GM21447 (cell line): ENCODE measurements around the gene LSR.
A peak's percentile ranks its signal among the peaks of the same experiment; 100 is the strongest.

ENCODE experiments used
- ATAC-seq: cut with Tn5 transposase; IDR thresholded peaks from one replicate; pipeline ENCODE4 v1.9.1; 2021; ENCODE audit not compliant: unreplicated experiment

Gene LSR, protein sequence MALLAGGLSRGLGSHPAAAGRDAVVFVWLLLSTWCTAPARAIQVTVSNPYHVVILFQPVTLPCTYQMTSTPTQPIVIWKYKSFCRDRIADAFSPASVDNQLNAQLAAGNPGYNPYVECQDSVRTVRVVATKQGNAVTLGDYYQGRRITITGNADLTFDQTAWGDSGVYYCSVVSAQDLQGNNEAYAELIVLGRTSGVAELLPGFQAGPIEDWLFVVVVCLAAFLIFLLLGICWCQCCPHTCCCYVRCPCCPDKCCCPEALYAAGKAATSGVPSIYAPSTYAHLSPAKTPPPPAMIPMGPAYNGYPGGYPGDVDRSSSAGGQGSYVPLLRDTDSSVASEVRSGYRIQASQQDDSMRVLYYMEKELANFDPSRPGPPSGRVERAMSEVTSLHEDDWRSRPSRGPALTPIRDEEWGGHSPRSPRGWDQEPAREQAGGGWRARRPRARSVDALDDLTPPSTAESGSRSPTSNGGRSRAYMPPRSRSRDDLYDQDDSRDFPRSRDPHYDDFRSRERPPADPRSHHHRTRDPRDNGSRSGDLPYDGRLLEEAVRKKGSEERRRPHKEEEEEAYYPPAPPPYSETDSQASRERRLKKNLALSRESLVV

GRCh38 chr19:35248310-35249145, at the start of gene LSR:
LSR (plus strand) TSS chr19:35249002; CDS start chr19:35249023, 21 bp downstream.
- peak; percentile 72 for ATAC-seq

DNA sequence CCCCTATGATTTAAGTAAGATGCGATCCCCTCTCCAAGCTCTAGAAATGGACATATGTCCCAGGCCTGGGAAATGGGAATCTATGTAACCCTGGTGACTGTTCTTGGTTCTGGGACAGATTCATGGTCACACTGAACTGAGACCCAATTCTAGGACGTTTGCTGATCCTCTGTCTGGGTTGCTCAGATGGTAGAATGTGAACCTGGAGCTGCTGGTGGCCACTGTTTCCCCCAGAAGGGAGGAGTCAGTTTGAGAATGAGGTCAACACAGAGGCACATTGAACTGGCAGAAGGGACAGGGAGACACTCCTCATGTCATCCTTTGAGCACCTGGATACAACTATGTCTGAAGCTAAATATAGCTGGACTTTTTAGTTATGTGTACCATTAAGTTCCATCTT, 49.3 kb upstream of the LSR start:
- ATAC-seq: no peak

GRCh38 chr19:35202722-35203688, 45.8 kb upstream of the LSR start:
- ATAC-seq: no peak

DNA sequence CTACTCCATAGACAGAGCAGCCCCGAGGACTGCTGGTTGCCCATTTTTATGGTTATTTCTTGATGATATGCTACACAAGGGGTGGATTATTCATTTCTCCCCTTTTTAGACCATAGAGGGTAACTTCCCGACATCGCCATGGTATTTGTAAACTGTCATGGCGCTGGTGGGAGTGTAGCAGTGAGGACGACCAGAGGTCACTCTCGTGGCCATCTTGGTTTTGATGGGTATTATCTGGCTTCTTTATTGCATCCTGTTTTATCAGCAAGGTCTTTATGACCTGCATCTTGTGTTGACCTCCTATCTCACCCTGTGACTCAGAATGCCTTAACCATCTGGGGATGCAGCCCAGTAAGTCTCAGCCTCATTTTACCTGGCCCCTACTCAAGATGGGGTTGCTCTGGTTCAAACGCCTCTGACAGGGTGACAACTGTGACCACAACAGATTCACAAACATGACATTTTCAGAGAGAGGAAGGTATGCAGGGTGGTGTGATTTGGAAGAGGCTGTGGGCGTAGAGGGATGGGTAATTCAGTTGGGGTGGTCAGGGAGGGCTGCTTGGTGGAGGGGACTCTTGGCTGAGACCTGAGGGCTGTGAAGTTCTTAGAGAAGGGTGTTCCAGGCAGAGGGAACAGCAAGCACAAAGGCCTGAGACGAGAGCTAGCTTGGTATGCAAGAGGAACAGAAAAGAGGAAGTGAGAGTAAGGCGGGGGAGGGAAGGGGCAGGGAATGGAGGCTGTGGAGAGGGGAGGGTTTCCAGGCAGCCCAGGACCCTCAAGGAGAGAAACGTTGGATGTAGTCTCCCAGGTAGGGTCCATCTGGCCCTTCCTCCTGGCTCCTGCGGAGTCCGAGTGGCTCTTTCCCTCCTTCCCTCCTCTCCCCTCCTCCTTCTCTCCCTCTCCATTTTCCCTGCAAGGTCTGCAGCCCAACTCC, 43.7 kb upstream of the LSR start:
- ATAC-seq: peak; percentile 66

DNA sequence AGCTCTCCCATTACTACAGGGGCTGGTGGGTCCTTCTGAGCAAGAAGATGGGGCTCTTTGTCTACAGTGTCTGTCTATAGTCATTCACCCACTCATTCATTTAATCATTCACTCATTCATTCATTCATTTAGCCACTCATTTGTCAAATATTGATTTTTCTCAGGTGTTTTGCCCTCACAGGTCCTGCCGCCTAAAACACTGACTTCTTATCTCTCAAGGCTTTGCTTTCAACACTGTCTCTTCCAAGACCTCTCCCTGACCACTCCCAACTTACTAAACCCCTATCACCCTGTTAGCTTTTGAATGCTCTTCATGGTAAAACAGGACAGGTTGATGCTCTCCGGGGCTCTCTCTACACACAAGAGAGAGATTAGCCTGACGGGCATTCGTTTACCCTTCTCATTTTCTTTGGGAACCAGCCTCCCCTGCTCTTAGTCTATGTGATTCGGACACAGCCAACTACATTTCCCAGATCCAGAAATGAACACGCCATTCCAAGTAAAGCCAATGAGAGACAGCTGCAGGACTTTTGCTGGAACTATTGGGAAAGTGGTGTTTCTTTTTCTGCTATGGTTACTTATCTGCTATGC, 43.0 kb upstream of the LSR start:
- ATAC-seq: peak; percentile 25

GRCh38 chr19:35206379-35206778, 42.4 kb upstream of the LSR start:
- ATAC-seq: no peak

DNA sequence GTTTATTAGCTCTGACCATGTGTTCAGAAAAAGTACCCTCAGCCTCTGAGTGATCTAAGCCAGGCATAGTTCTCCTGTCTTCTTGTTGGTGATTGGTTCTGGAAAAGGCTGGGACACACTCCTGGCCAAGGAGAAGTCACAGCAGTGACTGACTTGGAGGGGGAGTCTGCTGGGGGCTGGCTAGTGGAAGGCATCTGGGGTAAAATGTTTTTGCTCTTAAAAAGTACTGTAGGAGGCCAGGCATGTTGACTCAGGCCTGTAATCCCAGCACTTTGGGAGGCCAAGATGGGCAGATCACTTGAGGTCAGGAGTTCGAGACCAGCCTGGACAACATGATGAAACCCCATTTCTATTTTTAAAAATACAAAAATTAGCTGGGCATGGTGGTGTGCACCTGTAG, 41.9 kb upstream of the LSR start:
- no peak for ATAC-seq

- no peak for ATAC-seq
These were observed 41.4 kb upstream of the LSR start for GRCh38 chr19:35207391-35207871.

- ATAC-seq: no peak
These were observed 40.7 kb upstream of the LSR start for GRCh38 chr19:35208121-35208520.

DNA sequence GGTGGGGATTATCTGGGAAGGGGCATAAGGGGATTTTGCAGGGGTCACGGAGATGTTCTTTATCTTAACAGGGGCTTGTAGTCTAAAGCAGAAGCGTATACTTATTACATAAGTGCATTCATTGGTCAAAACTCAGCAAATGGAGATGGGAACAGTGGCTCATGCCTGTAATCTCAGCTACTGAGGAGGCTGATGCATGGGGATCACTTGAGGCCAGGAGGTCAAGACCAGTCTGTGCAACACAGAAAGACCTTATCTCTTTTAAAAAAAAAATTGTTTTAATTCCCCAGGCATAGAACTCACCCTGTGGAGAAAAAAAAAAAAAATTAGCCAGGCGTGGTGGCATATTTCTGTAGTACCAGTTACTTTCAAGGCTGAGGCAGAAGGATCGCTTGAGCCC, 39.2 kb upstream of the LSR start:
- ATAC-seq: no peak

DNA sequence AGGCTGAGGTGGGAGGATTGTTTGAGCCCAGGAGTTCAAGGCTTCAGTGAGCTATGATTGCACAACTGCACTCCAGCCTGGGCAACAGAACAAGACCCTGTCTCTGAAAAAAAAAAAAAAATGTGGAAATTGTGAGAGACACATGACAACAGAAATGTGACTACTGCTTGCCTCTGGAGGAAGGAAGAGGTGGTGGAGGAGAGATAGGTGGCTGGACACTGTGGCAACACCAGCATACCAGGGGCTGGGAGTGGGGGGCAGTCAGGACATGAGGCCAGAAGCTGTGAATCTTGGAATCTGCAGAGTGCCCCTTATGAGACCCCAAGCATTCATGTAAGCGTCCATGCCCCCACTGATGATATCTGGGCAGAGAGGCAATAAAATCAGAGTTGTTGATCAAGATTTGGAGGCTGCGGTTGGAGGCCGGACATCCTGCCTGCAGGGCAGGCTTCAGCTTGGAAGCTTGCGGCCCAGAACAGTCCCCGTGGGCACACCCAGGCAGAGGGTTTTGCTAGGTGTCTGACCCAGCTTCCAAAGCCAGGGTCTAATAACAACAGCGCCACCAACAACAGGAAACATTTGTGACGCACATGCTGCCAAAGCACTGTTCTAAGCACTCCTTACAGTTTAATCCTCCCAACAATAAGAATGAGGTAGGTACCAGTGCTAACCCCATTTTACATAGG, 37.1 kb upstream of the LSR start:
- ATAC-seq: no peak

- ATAC-seq: no peak
These were observed 36.6 kb upstream of the LSR start for GRCh38 chr19:35212241-35212640.

GRCh38 chr19:35213663-35214632, 34.9 kb upstream of the LSR start:
- peak; percentile 70 for ATAC-seq

GRCh38 chr19:35214766-35215422, 33.9 kb upstream of the LSR start:
- ATAC-seq: no peak

- ATAC-seq: no peak
These were observed 32.6 kb upstream of the LSR start for GRCh38 chr19:35216016-35216832.
